D341Med (cell line): ENCODE results near the gene ITIH1.

Experiments
- DNase-seq: peaks from one replicate; pipeline ENCODE4 v3.0.0; 2012; ENCODE audit warnings: low spot score

Gene ITIH1

GRCh38 chr3:52790741-52791140 lies 13.3 kb downstream of the ITIH1 start:
- DNase-seq: no peak

DNA sequence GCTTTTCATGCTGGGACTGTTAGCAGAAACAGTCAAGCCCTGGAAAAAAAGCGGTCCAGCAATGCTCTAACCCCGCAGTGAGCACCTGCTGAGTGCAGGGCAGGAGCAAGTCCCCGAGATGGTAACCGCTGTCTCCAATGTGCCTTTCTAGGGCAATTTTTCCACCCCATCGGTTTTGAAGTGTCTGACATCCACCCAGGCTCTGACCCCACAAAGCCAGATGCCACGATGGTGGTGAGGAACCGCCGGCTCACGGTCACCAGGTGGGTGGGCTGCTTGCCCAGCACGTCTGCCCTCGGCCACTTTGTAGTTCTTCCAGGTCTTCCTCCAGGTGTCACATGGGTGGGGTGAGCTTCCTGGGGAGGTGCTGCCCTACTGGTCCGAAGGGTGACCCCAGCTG lies 14.0 kb downstream of the ITIH1 start:
- no peak for DNase-seq

- no peak for DNase-seq
These were observed 14.5 kb downstream of the ITIH1 start for GRCh38 chr3:52791928-52792327.

- DNase-seq: no peak
These were observed 15.0 kb downstream of the ITIH1 start for GRCh38 chr3:52792413-52792812.

DNA sequence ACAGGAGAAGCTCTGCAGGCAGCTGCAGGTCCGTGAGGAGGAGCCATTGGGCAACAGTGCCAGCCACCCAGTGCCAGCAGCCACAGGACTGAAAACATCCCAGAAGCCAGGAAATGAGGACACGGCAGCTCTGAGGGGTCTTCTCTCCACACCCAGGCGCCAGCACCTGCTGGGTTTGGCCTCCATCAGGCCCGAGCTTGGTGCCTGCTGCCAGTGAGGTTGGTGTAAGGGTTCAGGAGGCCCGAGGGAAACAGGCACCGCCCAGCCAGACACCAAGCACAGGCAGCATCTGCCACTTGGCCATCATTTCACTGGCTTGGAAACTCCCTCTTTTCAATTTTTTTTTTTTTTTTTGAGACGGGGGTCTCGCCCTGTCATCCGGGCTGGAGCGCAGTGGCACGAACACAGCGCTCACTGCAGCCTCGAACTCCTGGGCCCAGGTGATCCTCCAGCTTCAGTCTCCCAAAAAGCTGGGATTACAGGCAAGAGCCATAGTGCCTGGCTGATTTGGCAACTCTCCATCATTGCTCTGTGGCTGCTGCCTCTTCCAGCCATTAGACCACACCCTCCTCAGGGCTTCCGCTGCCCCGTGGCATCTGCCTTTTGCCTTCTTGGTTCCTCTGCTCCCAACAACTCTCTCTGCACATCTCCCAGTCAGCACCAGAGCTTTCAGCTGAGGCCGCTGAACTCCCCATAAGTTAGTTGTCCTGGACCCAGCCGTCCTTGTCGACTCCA lies 15.7 kb downstream of the ITIH1 start:
- DNase-seq: no peak

GRCh38 chr3:52793702-52794611 lies 16.6 kb downstream of the ITIH1 start:
- no peak for DNase-seq

DNA sequence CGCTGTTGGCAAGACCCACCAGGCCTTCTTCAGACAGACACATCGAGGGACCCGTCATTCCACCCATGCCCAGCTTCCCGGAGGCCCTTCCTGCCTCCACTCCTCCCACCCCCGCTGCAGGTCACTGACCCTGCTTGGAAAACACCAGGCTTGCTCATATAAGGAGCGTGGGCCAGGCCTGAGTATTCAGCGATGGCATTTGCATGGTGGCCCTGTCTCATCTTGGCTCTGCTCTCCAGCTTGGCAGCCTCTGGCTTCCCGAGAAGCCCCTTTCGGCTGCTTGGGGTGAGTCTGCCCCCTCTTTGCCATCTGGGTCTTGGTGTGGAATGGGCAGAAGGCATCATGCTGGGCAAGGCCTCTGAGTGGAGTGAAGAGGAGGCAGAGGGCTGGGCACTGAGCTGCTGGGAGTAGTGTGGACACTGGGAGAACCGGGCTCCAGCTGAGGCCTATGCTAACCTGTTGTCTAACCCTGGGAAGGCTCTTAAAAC lies 17.3 kb downstream of the ITIH1 start, which contains the start of gene ITIH3:
ITIH3 (plus strand) TSS at position 185 of the 488 bp plus-strand sequence; CDS start at position 193, 8 bp downstream.
- no peak for DNase-seq

DNA sequence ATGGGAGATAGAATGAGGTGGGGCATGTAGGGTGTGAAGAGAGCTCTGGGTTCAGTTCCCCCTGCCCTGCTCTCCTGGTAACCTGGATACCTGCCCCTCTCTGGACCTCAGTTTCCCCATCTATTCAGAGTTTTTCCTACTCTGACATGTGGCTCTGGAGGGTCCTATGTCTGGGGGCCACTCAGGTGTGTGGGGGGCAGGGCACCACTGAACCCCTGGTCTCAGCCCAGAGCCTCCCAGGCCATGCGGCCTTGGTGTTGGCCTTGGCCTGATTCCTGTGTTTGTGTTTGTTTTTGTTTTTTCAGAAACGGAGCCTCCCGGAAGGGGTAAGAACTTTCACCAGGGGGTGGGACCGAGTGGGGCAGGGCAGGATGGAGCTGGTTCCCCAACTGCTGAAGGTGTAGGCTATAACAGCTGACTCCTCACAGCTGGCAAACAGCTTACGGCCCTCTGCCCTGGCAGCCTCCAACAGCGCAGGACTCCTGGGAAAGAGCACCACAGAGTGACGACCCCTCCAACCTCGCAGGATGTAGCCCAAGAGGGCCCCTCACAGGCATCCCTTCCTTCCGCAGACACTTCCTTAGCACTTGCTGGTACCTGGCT lies 18.0 kb downstream of the ITIH1 start:
- DNase-seq: no peak

DNA sequence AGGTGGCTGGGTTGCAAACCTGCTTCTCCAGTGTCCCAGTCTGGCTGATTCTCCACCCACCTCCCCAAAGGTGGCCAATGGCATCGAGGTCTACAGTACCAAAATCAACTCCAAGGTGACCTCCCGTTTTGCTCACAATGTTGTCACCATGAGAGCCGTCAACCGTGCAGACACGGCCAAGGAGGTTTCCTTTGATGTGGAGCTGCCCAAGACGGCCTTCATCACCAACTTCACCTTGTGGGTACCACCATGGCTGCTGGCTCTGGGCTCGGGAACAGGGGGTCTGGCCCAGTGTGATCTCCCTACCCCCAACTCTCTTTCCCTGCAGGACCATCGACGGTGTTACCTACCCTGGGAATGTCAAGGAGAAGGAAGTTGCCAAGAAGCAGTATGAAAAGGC lies 19.0 kb downstream of the ITIH1 start:
- DNase-seq: no peak

GRCh38 chr3:52798376-52798977 lies 21.1 kb downstream of the ITIH1 start:
- no peak for DNase-seq

- peak; percentile 59 for DNase-seq
These were observed 21.6 kb downstream of the ITIH1 start for GRCh38 chr3:52798978-52799476.

GRCh38 chr3:52800079-52800478 lies 22.7 kb downstream of the ITIH1 start:
- DNase-seq: no peak

GRCh38 chr3:52801839-52802238 lies 24.4 kb downstream of the ITIH1 start:
- no peak for DNase-seq

DNA sequence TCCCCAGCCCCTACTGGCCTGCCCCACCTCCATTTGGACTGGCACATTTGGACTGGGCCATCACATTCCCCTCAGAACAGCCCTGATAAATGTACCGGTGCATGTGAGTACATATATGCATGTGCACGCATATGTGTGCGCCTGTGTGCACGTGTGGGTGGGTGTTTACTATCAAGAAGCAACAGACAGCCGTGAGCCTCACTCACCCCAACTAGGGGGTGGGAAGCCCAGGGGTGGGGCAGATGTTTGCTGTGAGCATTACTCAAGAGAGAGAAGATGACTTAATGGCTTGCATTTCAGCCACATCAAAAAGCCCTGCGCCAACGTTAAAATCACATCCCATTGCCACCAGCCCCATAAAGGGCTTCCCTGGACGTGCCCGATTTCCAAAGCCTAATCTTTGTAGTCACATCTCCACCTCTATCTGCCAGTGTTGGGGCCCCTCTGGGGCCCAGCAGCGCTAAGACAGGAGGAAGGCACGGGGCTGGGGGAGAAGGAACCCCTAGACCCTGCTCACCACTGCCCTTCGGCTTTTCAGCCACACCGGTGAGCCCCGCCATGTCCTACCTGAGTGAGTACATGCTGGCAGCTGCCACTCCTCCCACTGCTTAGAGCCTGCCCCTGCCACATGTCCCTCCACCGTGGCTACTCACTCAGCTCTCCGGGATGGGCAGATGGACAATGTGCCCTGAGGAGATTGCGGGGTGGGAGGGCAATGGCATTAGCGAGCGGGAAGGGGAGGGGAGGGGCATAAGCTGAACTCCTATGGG lies 28.1 kb downstream of the ITIH1 start:
- DNase-seq: no peak

- no peak for DNase-seq
These were observed 31.8 kb downstream of the ITIH1 start for GRCh38 chr3:52809149-52809548.

GRCh38 chr3:52809662-52810377 lies 32.4 kb downstream of the ITIH1 start:
- no peak for DNase-seq

- DNase-seq: no peak
These were observed 33.5 kb downstream of the ITIH1 start for GRCh38 chr3:52810923-52811322.

DNA sequence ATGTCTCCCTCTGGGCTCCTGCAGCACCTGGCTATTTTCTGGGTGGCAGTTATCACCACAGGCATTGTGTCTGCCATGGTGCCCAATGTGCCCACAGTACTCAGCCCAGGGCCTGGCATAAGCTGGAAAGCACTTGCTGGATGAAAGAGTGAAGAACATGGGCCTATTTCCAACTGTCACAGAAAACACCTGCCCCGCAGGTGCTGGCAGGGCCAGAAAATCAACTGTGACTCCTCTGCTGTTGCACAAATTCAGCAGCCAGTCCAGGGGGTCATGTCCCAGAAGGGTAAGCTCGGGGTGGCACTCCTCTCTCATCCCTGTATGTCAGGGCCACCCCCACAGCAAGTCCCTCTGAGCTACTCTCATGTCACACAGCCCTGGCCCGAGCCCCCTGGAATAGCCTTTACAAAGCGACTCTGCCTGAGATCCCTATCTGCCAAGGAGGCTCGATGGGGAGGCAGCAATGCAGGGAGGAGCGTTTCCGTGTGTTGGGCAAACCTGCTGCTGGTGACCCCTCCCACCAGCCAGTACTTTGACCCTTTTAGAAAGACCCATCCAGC lies 34.1 kb downstream of the ITIH1 start:
- no peak for DNase-seq

DNA sequence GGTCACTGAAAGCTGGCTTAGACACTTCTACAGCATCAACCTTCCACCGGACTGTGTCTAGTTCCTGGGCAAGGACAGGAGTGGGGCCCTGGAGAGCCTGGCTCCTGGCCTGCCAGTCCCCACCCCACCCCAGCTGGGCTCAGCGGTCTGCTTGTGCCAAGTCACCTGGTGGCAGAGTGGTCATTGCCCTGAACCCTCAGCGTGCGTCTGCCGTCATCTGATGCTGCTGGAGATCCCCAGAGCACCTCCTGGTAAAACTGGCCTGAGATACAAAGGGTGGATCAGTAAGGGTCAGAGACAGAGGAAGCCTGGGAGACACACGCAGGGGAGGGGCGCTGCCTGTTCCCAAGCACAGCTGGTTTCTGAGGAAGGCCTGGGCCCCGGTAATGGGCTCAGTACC lies 36.4 kb downstream of the ITIH1 start:
- DNase-seq: no peak

GRCh38 chr3:52816199-52816598 lies 38.8 kb downstream of the ITIH1 start:
- no peak for DNase-seq
